ENCODE measurements around the gene RRP1.

RRP1 gene

DNA sequence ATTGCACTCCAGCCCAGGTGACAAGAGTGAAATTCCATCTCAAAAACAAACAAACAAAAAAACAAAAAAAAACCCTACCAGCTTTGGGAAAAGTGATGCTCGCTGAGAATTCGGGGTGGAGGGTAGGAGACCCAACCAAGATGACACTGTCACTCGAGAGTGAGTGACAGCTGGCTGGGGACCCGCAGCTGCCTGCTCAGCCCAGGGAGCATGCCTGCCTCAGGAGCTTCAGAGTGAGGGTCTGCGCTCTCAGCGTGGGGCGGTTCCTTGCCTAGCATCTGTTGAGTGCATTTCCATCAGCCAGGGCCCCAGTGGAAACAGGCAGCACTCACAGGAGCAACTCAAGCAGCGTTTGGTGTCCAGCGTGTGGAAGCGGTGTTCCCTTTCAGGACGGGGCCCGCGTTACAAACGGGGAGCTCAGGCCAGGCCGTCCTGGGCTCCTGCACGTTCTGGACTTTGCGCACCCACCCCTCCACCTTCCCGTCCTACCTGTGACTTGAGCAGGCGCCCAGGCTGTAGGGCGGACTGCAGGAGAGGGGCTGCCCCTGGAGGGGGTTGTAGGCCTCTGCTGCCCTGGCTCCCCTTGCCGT is 19.2 kb upstream of the RRP1 start:
- TF ChIP-seq CTCF (conservative IDR thresholded peaks at IDR 0.05; ENCODE audit: control insufficient read depth, insufficient read depth, low read depth, low read length) = no peak
- H3K4me3 ChIP-seq (ENCODE audit: control insufficient read depth, low read depth, low read length) = no peak overlapping the region
- no peak for DNase-seq (ENCODE audit: low read depth)

DNA sequence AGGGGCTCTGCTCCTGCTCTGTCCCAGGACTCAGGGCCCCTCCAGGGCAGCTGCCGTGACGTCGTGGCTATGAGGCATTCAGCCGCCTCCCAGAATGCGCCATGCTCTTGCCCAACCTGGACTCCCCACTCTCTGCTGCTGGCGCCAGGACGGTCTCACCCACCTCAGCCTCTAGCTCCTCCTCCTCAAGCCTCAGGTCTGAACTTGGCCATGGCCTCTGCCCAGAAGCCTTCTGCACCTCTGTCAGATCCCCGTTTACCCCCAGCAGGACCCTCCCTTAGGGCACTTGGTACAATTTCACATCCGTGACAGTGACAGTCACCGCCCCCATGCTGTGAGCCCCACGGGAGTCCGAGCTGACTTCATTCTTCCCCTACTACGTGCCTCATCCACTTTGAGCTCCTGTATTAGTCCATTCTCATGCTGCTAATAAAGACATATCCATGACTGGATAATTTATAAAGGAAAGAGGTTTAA is 18.1 kb upstream of the RRP1 start:
- no peak overlapping the region for H3K4me3 ChIP-seq (ENCODE audit: control insufficient read depth, low read depth, low read length)
- no peak for DNase-seq (ENCODE audit: low read depth)
- no peak for TF ChIP-seq CTCF (conservative IDR thresholded peaks at IDR 0.05; ENCODE audit: control insufficient read depth, insufficient read depth, low read depth, low read length)

DNA sequence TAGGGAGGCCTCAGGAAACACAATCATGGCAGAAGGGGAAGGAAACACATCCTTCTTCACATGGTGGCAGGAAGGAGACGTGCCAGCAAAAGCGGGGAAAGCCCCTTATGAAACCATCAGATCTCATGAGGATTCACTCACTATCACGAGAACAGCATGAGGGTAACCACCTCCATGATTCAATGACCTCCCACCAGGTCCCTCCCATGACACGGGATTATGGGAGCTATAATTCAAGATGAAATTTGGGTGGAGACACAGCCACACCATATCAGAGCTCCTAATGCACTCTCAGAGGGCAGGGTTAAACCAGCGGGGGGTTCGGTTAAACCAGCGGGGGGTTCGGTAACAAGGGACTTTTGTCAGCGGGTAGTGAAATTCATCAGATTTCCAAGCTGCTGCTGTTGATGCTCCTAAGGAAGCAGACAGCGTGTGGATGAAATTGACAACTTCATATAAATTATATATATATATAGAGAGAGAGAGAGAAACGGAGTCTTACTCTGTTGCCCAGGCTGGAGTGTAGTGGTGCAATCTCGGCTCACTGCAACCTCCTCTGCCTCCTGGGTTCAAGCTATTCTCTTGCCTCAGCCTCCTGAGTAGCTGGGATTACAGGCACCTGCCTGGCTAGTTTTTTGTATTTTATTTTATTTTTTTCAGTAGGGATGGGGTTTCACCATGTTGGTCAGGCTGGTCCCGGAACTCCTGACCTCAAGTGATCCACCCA is 17.5 kb upstream of the RRP1 start:
- no peak overlapping the region for H3K4me3 ChIP-seq (ENCODE audit: control insufficient read depth, low read depth, low read length)
- TF ChIP-seq CTCF (conservative IDR thresholded peaks at IDR 0.05; ENCODE audit: control insufficient read depth, insufficient read depth, low read depth, low read length) = no peak
- DNase-seq (ENCODE audit: low read depth) = peak; percentile 56

DNA sequence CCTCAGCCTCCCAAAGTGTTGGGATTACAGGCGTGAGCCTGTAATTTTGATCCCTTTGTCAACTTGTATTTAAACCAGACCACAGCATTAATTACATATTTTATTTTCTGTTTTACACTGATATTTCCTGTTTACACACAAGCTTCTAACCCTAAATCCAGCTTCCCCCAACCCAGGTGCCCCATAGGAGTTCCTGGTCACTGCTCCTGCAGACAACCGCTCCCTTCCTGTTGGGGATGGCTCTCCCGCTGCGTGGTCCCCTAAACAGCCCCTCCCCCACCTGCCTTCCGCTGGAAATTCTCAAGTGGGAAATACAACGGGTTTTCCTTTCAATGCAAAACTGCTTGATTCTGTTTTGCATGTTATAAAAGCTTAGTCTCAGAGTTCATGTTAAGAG is 17.0 kb upstream of the RRP1 start:
- no peak for TF ChIP-seq CTCF (conservative IDR thresholded peaks at IDR 0.05; ENCODE audit: control insufficient read depth, insufficient read depth, low read depth, low read length)

DNA sequence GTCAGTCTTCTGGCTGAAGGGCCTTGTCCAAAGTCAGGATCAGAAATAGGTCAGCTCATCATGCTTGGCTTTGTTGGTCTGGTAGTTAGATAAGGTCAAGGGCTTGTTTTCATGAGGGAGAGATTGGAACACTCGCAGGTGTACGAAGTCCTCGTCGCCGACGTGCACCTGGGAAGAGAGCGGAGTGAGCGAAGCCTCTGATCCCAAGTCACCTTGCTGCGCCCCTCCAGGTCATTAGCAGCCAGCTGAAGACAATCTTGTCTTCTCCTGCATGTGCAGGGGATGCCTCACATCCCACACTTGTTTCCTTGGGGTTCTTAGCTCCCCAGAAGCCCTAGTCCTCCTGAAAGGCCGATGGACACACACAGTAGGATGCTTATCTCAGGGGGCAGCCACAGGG is 15.2 kb upstream of the RRP1 start:
- H3K4me3 ChIP-seq (ENCODE audit: control insufficient read depth, low read depth, low read length) = no peak overlapping the region
- no peak for TF ChIP-seq CTCF (conservative IDR thresholded peaks at IDR 0.05; ENCODE audit: control insufficient read depth, insufficient read depth, low read depth, low read length)
- DNase-seq (ENCODE audit: low read depth) = no peak

More for the DNA sequence above, 17.0 kb upstream of the RRP1 start:
- no peak for DNase-seq (ENCODE audit: low read depth)
- no peak overlapping the region for H3K4me3 ChIP-seq (ENCODE audit: control insufficient read depth, low read depth, low read length)

GRCh38 chr21:43775190-43775589 is 14.2 kb upstream of the RRP1 start:
- TF ChIP-seq CTCF (conservative IDR thresholded peaks at IDR 0.05; ENCODE audit: control insufficient read depth, insufficient read depth, low read depth, low read length) = no peak
- peak overlapping the region; percentile 64 for H3K4me3 ChIP-seq (ENCODE audit: control insufficient read depth, low read depth, low read length)
- no peak for DNase-seq (ENCODE audit: low read depth)

All from fibroblast of mammary gland (primary cell).